GM19463 (cell line): ENCODE measurements around the gene LMAN1L.

Experiments used
- ATAC-seq: cut with Tn5 transposase; IDR thresholded peaks from one replicate; pipeline ENCODE4 v1.9.1; 2021; ENCODE audit warnings: mild to moderate bottlenecking, moderate library complexity; ENCODE audit not compliant: unreplicated experiment

LMAN1L gene

GRCh38 chr15:74815121-74815934, 2.7 kb downstream of the LMAN1L start:
- no peak for ATAC-seq

DNA sequence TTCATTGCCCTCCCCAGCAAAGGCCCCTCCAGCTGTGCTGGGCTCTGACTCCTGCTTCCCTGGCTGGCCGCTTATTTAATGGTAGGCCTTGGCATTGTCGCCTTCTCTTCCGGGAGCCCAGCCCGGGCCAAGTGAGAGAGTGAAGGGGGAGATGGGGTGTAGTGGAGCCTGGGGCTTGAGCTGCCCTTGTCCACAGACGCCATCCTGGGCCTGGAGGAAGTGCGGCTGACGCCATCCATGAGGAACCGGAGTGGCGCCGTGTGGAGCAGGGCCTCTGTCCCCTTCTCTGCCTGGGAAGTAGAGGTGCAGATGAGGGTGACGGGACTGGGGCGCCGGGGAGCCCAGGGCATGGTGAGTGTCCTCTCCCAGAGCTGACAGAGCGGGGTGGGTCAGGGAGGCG, 3.3 kb downstream of the LMAN1L start:
- ATAC-seq, result no peak

GRCh38 chr15:74816624-74817369, 4.2 kb downstream of the LMAN1L start:
- no peak for ATAC-seq

GRCh38 chr15:74817370-74817737, 4.7 kb downstream of the LMAN1L start:
- ATAC-seq, result no peak

DNA sequence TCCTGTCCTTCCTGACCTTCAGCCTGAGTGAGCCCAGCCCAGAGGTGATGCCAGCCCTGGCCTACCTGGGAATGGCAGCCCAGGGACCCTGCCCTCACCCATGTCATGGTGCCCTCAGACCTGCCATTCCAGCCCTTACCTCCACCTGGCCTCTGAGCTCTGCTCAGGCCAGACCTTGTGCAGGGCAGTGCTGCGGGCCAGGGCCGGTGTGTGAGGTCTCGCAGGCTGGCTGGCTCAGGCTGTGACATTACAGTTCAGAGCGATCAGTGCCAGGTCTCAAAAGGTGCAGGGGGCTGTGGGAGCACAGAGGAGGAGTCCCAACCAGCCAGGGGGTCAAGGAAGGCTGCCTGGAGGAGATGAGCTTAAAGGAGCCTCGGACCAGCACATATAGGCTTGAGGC, 7.4 kb downstream of the LMAN1L start:
- ATAC-seq, result no peak

DNA sequence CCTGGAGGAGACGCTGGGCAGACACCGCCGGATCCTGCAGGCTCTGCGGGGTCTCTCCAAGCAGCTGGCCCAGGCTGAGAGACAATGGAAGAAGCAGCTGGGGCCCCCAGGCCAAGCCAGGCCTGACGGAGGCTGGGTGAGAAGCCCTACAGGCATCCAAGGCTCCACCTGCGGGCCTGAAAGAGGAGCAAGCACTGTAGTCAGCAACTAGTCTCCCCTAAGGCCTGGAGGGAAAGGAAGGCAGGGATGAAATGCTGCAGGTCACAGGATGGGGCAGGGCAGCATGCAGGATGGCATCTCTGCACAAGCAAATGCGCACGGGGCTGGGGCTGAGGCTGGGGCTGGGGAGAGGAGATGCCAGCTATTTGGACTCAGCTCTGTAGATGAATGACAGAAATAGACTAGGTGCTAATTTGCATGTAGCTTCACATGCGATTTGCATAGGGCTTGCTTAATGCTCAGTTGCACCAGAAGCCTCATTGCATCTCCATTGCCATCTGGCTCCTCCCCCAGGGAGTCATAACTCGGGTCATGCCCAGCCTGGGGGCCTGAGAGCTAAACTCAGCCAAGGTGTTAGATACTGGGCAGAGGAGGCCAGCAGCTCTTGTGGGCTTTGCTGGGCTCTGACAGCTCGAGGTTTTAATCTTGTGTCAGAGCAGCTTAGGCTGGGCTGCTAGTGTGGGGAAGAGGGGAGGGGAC, 8.6 kb downstream of the LMAN1L start:
- ATAC-seq, result peak; percentile 85

DNA sequence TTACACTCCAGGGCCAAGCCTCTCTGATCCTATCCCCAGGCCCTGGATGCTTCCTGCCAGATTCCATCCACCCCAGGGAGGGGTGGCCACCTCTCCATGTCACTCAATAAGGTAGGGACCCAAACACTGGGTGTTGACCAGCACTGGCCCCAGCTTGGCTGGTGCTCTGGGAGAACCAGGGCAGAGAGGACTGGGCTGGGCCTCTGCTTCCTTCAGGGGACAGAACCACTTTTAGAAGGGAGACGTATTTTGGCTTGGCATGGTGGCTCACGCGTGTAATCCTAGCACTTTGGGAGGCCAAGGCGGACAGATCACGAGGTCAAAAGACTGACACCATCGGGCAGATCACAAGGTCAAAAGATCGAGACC, 9.1 kb downstream of the LMAN1L start:
- ATAC-seq, result no peak

- ATAC-seq, result no peak
These were observed 9.6 kb downstream of the LMAN1L start for GRCh38 chr15:74822233-74822632.

GRCh38 chr15:74823324-74823723, 10.7 kb downstream of the LMAN1L start:
- ATAC-seq, result no peak

DNA sequence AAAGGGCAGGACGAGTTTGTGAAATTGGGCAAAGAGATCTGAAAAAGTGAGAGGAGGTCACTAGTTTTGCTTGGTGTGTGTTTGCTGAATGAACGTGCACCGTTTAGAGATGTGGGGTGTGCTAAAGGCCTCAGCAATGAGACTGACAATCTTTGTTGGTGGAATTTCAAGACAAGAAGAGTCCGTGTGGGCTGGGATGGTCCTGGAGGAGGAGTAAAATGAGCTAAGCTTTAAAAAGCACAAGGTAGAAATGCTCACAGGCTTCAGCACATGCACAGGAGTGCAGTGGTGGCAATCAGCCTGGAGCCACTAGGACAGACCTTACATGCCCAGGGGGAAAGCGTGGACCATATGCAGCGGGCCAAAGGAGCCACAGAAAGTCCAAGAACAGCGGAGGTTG, 12.3 kb downstream of the LMAN1L start:
- ATAC-seq, result no peak

DNA sequence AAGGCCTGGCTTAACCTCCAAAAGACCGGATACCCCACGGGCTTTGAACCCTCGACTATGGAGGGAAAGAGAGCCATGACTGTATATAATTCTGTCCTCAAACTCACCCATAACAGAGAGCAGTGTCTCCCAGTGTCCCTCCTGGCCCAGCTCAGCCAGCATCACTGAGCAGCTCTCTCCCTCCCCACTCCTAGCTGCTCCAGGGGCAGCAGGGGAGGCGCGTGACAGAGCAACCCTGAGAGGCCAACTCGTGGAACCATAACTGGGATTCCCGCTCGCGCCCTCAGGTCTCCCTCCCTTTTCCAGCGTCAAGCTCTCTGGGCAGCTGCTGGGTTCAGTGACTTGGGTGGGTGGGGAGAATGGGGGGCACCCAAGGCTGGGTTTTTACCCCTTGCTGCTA, 13.2 kb downstream of the LMAN1L start:
- ATAC-seq, result no peak

- no peak for ATAC-seq
These were observed 13.8 kb downstream of the LMAN1L start, which contains the start of gene CPLX3 for GRCh38 chr15:74826364-74826819. TSS of gene CPLX3 (plus strand) at chr15:74826627. CDS start at chr15:74826704, 77 bp downstream.

GRCh38 chr15:74826921-74827320, 14.3 kb downstream of the LMAN1L start:
- ATAC-seq, result no peak

DNA sequence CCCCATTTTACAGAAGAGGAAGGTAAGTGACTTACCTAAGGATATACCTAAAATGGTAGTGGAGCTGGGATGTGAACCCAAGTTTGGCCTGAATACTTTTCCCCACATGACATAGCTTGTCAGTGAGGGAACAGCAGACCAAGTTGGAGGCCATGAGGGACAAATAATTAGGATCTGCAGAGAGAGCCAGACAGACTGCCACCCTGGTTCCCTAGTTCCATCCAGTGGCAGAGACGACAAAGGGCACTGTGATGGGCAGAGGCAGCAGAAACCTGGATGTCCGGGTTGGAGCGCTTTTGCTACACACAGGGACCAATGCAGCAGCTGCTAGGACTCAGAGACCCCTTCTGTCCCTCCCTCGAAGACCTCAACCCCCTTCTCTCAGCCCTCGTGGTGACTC, 15.0 kb downstream of the LMAN1L start:
- no peak for ATAC-seq

DNA sequence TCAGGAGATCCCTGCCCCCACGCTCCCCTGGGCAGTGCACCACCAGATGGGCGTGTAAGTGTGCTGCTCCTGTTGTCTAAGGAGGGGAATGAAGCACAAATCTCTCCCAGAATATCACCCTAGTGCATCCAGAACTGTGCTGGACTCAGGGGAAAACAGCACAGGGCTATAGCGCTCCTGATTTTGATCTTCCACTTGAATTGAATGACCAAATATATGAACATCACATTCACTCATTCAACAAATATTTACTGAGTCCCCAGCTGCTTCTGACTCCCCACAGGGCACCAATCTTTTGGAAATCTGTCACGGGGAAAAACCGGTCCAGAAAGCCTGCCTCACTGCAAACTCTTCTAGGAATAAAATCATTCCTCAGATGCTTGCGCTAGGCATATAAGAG, 16.2 kb downstream of the LMAN1L start:
- ATAC-seq, result no peak

DNA sequence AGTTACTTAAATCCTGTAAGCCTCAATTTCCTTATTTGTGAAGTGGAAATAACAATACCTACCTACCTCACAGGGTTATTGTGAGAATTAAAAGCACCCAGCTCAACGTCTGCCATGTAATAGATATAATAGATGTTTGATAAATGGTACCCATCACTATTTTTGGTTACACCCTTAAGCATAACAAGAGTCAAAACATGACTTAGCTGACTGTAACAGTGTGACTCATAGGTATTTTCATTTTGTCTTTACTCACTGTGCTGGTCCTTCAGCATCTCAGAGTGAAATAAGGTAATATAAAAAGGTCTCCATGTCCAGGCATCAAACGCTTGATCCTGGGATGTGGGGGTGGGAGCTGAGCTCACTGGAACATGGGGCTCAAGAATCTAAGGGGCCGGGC, 16.9 kb downstream of the LMAN1L start:
- no peak for ATAC-seq

DNA sequence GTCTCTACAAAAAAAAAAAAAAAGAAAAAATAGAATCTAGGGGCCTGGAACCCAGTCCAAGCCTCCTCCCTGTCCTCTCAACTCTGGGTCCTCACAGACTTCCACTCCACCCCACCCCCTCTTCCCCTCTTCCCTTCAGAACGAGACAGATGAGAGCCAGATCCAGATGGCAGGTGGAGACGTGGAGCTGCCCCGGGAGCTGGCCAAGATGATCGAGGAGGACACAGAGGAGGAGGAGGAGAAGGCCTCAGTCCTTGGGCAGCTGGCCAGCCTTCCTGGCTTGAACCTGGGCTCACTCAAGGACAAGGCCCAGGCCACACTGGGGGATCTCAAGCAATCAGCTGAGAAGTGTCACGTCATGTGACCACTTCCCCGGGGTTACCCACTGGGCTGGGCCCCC, 17.4 kb downstream of the LMAN1L start:
- no peak for ATAC-seq

DNA sequence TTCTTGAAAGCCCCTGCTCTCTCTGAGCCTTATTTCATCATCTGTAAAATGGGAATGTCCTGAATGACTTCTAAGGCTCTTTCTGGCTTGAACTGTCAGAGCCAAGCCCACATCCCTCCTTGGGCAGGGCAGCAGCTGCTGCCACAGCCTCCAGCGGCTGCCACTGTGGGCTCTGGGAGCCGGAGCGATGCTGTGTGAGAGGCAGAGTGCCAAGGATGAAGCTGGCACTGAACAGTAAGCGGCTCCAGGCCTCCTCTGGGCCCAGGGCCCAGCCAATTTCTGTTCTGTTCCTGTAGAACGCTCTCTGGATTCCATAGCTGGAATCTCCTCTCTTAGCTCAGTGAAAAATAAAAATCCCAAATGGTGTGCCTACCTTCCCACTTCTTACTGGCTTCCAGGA, 18.2 kb downstream of the LMAN1L start:
- ATAC-seq, result no peak

GRCh38 chr15:74831813-74832495, 19.3 kb downstream of the LMAN1L start:
- no peak for ATAC-seq

GRCh38 chr15:74832826-74833225, 20.2 kb downstream of the LMAN1L start:
- ATAC-seq, result no peak
